GM12801 (cell line): ENCODE data around the gene WBP1L.

Experiments used
- CTCF ChIP-seq: IDR thresholded peaks from one replicate; pipeline ENCODE4 v1.5.1; 2011; ENCODE audit warnings: control low read depth; ENCODE audit not compliant: insufficient read length; ENCODE audit errors: extremely low read depth

Gene WBP1L

GRCh38 chr10:102715880-102716279 lies 27.9 kb upstream of the WBP1L start:
- TF ChIP-seq CTCF: no peak

- TF ChIP-seq CTCF: no peak
These were observed 25.5 kb upstream of the WBP1L start for GRCh38 chr10:102718220-102718619.

- TF ChIP-seq CTCF: no peak
These were observed 23.4 kb upstream of the WBP1L start for GRCh38 chr10:102720337-102720736.

- no peak for TF ChIP-seq CTCF
These were observed 22.9 kb upstream of the WBP1L start for GRCh38 chr10:102720775-102721301.

- TF ChIP-seq CTCF: no peak
These were observed 21.8 kb upstream of the WBP1L start for GRCh38 chr10:102721954-102722353.

GRCh38 chr10:102723989-102724388 lies 19.8 kb upstream of the WBP1L start:
- no peak for TF ChIP-seq CTCF

- TF ChIP-seq CTCF: no peak
These were observed 17.5 kb upstream of the WBP1L start for GRCh38 chr10:102726274-102726673.
